Natural killer cell (primary cell): ENCODE results near the gene SARDH. TPM values are rescaled to one million over a fixed set of nuclear protein-coding genes. Genes with fewer than 3 reads are reported as not detected.

Source experiments
- ATAC-seq, 3 donors: fragments of 150-1000 bp in 2 of 3; fragments of 200-7000 bp in 1 of 3; cut with Tn5 transposase; 1 replicate in 1 of 3; 2 replicates in 2 of 3; pipeline ENCODE4 v1.10.0; 2021; ENCODE audit warnings: mild to moderate bottlenecking in 2 of 3, moderate library complexity in 2 of 3
- DNase-seq, 2 donors: peaks; one replicate each; pipeline versions ENCODE4 v3.0.0 to v3.0.0-alpha.2; 2013 to 2021; ENCODE audit warnings: mixed read lengths in 1 of 2
- H3K27ac ChIP-seq: one replicate; pipeline ENCODE4 v1.5.1; 2013; ENCODE audit warnings: mild to moderate bottlenecking, low read length
- H3K27me3 ChIP-seq: one replicate; pipeline ENCODE4 v1.6.1; 2013; ENCODE audit warnings: low read length; ENCODE audit not compliant: control insufficient read depth, insufficient read depth
- H3K36me3 ChIP-seq: one replicate; pipeline ENCODE4 v1.6.1; 2013; ENCODE audit warnings: low read length; ENCODE audit not compliant: control insufficient read depth, insufficient read depth
- H3K4me1 ChIP-seq: one replicate; pipeline ENCODE4 v1.6.1; 2013; ENCODE audit warnings: low read length; ENCODE audit not compliant: control insufficient read depth, insufficient read depth
- H3K4me3 ChIP-seq: one replicate; pipeline ENCODE4 v1.5.1; 2013; ENCODE audit warnings: low read length
- H3K9me3 ChIP-seq: one replicate; pipeline ENCODE4 v1.6.1; 2013; ENCODE audit warnings: low read length; ENCODE audit not compliant: control insufficient read depth, insufficient read depth
- H3K27ac Mint-ChIP-seq, 2 donors: one replicate each; pipeline ENCODE4 v1.8.0; 2022; ENCODE audit warnings: mild to moderate bottlenecking in 2 of 2, mixed read lengths in 2 of 2, moderate library complexity in 1 of 2
- H3K27me3 Mint-ChIP-seq, 2 donors: one replicate each; pipeline ENCODE4 v1.8.0; 2022; ENCODE audit warnings: low read depth in 2 of 2, mixed read lengths in 2 of 2
- H3K36me3 Mint-ChIP-seq: one replicate; pipeline ENCODE4 v1.8.0; 2022; ENCODE audit warnings: mixed read lengths
- H3K4me1 Mint-ChIP-seq, 2 donors: one replicate each; pipeline ENCODE4 v1.8.0; 2022; ENCODE audit warnings: mixed read lengths in 2 of 2
- H3K4me3 Mint-ChIP-seq: one replicate; pipeline ENCODE4 v1.8.0; 2022; ENCODE audit warnings: mild to moderate bottlenecking, moderate library complexity, mixed read lengths
- H3K9me3 Mint-ChIP-seq, 2 donors: one replicate each; pipeline ENCODE4 v1.8.0; 2022; ENCODE audit warnings: mixed read lengths in 2 of 2
- CTCF ChIP-seq: fragments of 200-600 bp; IDR thresholded peaks from one replicate; pipeline ENCODE4 v1.8.0; 2022; ENCODE audit warnings: antibody characterized with exemption
- WGBS: methylation state at CpG from one replicate; pipeline ENCODE4 v1.1.7; 2013; ENCODE audit warnings: missing lambda C conversion rate; ENCODE audit not compliant: insufficient coverage; 5-methylcytosine and 5-hydroxymethylcytosine counted together
- intact Hi-C: fragments of 100-400 bp; cut with micrococcal nuclease; formaldehyde crosslinking; loops from one replicate; pipeline ENCODE4 v1.14.2; 2022
- total RNA-seq, 4 donors: library from RNA; stranded (reverse); fragments of 120-200 nt in 1 of 4; gene quantifications; one replicate each; pipeline versions ENCODE4 v1.2.3 to v1.2.4, GENCODE V29; 2013 to 2022

SARDH gene
- total RNA-seq, 3 donors from 2014 or later (not counting 1 experiment from before 2014, with no cell fraction given), result 2.2 to 6.8 (median 4.1) TPM

- Histone ChIP-seq H3K4me1 (no peaks in the 10 kb centered on the region), H3K36me3 (no peaks in the 10 kb centered on the region), H3K4me3 (no peak overlapping the region), H3K27ac (no peak overlapping the region), H3K27me3 (no peaks in the 10 kb centered on the region), H3K9me3 (no peaks in the 10 kb centered on the region)
- Mint-ChIP-seq H3K36me3 (no peaks in the 10 kb centered on the region), H3K4me1 (no peaks in the 10 kb centered on the region), H3K4me3 (no peak overlapping the region), H3K27ac (no peak overlapping the region), H3K27me3 (no peaks in the 10 kb centered on the region), H3K9me3 (no peaks in the 10 kb centered on the region)
- no peak for ATAC-seq
- intact Hi-C loops, result no loop called here
- WGBS, result 86% methylated on average over 23 of the region's 23 CpGs
- DNase-seq, result no peak
- no peak for TF ChIP-seq CTCF
Measured at GRCh38 chr9:133715295-133715865, 22.8 kb downstream of the SARDH start.

- TF ChIP-seq CTCF, result no peak
- Histone ChIP-seq H3K36me3 (no peaks in the 10 kb centered on the region), H3K4me3 (no peak overlapping the region), H3K27me3 (no peaks in the 10 kb centered on the region), H3K4me1 (peaks cover 1% of the 10 kb centered on the region), H3K9me3 (no peaks in the 10 kb centered on the region), H3K27ac (no peak overlapping the region)
- no peaks in the 10 kb centered on the region for H3K4me1 Mint-ChIP-seq
- ATAC-seq, result no peak
- 95% methylated on average over 15 of the region's 15 CpGs for WGBS
- H3K4me3 Mint-ChIP-seq, result no peak overlapping the region
- no peak for DNase-seq
- H3K9me3 Mint-ChIP-seq, result no peaks in the 10 kb centered on the region
- no peaks in the 10 kb centered on the region for H3K36me3 Mint-ChIP-seq
- no peak overlapping the region for H3K27ac Mint-ChIP-seq
- intact Hi-C loops, result no loop called here
- H3K27me3 Mint-ChIP-seq, result no peaks in the 10 kb centered on the region
Measured at GRCh38 chr9:133714606-133715294, 23.4 kb downstream of the SARDH start.

- ATAC-seq, result no peak
- Histone ChIP-seq H3K36me3 (no peaks in the 10 kb centered on the region), H3K4me1 (peaks cover 6% of the 10 kb centered on the region), H3K4me3 (no peak overlapping the region), H3K27me3 (no peaks in the 10 kb centered on the region), H3K9me3 (no peaks in the 10 kb centered on the region), H3K27ac (no peak overlapping the region)
- H3K4me1 Mint-ChIP-seq, result no peaks in the 10 kb centered on the region
- no peak overlapping the region for H3K27ac Mint-ChIP-seq
- intact Hi-C loops, result no loop called here
- no peaks in the 10 kb centered on the region for H3K27me3 Mint-ChIP-seq
- no peak for DNase-seq
- no peak overlapping the region for H3K4me3 Mint-ChIP-seq
- no peaks in the 10 kb centered on the region for H3K9me3 Mint-ChIP-seq
- WGBS, result 92% methylated on average over 18 of the region's 18 CpGs
- no peak for TF ChIP-seq CTCF
- H3K36me3 Mint-ChIP-seq, result no peaks in the 10 kb centered on the region
Measured at GRCh38 chr9:133713960-133714495, 24.1 kb downstream of the SARDH start.
